NT2/D1 (cell line): ENCODE measurements around the gene ZNF516.

Experiments
- YY1 ChIP-seq: IDR thresholded peaks from 2 replicates; pipeline ENCODE4 v1.6.1; 2011; ENCODE audit not compliant: insufficient read length, insufficient read depth
- ZNF274 ChIP-seq: IDR thresholded peaks from 2 replicates; pipeline ENCODE4 v1.6.1; 2011; ENCODE audit warnings: mild to moderate bottlenecking, low read depth, low read length

DNA sequence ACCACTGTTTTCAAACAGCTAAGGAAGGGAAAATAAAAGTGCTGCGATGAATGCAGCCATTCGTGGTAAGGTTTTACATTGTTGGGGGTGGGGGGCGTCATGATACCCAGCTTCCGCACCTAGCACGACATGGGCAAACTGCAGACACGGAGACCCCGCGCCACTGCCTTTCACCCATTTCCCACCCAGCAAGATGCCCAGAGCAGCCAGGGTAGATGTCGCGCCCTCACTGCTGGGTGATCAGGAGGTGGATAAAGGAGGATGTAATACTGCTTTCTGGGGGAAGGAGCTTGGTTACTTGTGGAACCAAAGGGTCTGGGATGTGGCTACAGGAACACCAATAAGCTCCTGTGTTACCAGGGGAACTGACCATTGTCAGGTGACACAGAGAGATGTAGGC is 138.4 kb downstream of the ZNF516 start:
- no peak for TF ChIP-seq YY1
- TF ChIP-seq ZNF274: no peak
